Measurements from ENCODE around the gene FGFR4.

FGFR4 gene

GRCh38 chr5:177099422-177100093 lies 12.8 kb downstream of the FGFR4 start:
- DNase-seq, result no peak

DNA sequence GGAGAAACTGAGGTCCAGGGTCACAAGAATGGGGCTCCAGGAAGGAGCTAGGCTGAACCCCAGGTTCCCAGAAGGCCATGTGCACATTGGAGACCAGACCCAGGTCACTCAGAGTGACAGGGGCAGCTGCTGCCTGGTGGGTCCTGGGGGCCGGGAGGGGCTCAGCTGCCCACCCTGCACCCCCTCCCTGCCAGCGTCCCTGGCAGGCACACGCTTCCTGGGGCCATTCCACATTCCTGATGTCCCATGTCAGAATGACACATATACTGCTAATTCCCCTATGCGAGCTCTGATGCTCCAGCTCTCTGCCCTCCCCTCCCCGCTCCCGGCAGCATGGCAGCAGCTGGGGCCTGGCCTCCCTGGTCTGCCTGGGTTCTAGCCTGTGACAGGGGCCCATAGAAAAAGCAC lies 14.0 kb downstream of the FGFR4 start:
- DNase-seq, result no peak

- DNase-seq, result no peak
These were observed 17.0 kb downstream of the FGFR4 start for GRCh38 chr5:177103523-177104253.

GRCh38 chr5:177105691-177106476 lies 19.2 kb downstream of the FGFR4 start:
- DNase-seq, result no peak

GRCh38 chr5:177107159-177107558 lies 20.4 kb downstream of the FGFR4 start:
- no peak for DNase-seq

DNA sequence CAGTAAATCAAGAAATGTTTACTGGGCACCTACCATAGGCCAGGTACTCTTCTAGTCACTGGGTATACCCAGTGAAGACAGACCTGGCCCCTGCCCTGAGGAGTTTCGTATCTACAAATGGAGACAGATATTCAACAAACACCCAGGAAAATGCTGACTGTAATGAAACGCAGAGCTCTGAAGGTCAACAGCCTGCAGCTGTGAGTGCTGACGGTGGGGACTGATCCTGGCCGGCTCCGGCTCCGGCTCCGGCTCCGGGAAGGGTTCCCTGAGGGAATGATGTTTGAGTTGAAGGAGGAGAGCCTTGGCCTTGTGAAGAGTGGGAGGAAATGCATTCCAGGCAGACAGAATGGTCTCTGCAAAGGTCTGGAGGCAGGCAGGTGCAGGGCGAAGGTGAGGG lies 23.1 kb downstream of the FGFR4 start:
- no peak for DNase-seq

DNA sequence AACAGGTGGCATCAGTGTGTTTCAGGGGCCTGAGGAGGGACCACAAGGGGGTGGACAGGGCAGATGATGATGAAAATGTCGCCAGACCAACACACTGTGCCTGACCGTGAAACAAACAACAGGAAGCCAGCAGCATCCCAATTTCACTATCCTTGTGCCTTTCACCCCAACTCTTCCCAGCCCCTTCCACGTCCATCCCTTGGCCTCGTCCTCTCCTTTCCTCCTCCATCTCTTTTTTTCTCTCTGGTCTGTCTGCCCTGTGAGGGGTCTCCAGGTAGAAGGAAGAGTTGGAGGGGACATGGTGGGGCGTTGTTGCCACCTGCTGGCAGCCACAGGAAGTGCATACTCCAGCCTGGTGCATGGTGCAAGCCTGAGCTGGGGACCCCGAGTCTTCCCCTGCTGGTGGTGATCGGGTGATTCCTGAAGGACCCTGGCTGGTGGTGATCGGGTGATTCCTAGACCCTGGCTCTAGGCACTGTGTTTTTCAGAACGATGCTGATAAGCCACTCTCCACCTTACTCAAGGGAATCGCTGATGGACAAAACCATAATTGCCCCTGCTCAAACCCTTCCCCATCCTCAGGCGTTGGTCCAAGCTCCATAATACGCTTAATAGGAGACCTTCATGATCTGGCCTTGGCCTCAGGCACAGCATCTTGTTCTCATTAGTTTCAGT lies 25.1 kb downstream of the FGFR4 start:
- peak in 41 of 56 donors; percentile 9 to 81 (median 31) for DNase-seq

GRCh38 chr5:177112589-177113220 lies 26.0 kb downstream of the FGFR4 start:
- no peak for DNase-seq

DNA sequence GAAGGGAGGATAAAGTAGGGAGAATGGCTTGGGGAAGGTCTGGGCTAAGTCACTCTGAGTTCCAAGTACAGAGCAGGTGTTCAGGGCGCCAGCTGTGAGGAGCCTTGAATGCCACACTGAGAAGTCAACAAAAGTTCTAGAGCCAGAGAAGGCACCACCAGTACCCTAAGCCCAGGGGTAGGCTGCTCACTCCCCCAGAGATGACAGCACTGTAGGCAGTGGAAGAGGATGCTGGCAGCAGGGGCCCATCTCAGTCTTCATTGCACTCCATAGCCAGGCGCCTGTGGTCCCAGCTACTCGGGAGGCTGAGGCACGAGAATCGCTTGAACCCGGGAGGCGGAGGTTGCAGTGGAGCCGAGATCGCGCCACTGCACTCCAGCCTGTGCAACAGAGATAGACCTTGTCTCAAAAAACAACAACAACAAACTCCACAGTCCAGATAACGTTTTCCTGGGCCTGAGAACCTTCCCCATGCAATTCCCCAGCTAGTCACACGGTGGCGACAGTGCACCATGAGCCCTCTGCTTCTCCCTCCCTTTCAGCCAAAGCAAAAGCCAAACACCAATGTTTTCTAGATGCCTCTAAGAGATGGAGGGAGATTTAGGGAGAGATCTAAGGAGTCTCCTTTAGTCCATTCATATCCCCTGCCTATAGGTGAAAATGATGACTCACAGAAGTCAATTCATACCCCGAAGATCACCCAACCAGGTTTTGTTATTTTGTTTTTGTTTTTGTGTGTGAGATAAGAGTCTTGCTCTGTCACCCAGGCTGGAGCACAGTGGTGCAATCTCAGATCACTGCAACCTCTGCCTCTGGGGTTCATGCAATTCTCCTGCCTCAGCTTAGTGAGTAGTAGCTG lies 27.1 kb downstream of the FGFR4 start:
- DNase-seq, result peak in 49 of 56 donors; percentile 9 to 90 (median 53)

DNA sequence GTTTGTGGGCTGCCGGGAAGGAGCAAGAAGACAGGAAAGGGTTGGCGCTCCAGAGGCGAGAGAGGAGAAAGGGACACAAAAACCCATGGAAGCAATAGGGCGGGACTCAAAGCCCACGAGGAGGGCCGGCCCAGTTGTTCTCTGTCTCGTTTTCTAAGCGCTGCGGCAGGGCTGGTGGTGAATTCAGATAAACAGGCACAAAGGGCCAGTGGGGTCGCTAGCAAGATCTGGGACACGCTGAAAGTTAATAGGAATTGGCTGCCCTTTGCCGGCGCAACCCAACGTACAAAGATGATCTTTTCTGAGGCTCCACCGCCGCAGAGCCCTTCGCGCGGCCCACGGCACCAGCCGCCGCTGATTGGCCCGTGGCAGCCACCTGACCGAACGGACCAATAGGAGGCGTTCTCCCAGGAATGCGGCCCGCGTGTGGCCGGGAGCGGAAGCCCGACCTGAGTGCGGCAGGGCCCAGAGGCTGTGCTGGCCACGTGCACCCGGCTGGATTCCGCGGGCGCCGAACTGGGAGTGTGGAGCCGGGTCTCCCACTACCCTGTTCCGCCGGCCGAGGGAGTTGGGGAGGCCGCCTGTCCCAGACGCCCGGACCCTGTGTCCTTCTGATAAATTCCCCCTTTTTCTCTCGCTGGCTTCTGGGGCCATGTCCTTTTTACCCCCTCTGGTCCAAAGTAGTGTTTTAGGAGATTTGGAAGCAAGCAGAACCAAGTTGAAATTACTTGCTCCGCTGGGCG lies 30.1 kb downstream of the FGFR4 start:
- peak in 55 of 56 donors; percentile 49 to 92 (median 82) for DNase-seq

- DNase-seq, result no peak
These were observed 30.8 kb downstream of the FGFR4 start for GRCh38 chr5:177117441-177118045.

DNA sequence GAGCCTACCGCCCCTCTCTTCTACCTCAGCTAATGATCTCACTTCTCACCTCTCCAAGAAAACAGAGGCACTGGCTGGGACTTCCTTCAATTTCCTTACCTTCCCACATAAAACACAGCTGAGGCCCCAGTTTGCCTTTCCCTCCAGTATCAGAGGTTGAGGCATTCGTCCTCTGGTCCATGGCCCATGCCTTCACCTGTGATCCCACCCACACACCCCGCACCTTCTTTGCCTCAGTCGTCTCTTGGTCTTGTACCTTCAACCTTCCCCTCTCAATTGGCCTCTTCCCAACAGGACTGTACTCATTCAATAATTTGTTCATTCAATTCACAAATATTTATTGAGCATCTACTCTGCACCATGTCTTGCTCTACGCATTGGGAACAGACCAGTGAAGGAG lies 35.9 kb downstream of the FGFR4 start:
- DNase-seq, result no peak

DNA sequence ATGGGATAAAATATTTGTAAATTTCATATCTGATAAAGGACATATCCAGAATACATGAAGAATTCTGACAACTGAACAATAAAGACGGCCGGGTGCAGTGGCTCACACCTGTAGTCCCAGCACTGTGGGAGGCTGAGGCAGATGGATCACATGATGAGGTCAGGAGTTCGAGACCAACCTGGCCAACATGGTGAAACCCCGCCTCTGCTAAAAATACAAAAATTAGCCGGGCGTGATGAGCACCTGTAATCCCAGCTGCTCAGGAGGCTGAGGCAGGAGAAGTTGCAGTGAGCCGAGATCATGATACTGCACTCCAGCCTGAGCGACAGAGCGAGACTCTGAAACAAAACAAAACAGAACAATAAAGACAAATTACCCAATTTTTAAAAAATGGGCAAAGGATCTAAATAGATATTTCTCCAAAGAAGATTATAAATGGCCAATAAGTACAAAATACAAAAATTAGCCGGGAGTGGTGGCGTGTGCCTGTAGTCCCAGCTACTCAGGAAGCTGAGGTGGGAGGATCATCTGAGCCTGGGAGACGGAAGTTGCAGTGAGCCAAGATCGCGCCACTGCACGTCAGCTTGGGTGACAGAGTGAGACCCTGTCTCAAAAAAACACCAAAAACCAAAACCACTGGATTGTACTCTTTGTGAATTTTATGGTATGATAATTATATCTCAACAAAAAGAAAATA lies 37.2 kb downstream of the FGFR4 start:
- DNase-seq, result no peak

DNA sequence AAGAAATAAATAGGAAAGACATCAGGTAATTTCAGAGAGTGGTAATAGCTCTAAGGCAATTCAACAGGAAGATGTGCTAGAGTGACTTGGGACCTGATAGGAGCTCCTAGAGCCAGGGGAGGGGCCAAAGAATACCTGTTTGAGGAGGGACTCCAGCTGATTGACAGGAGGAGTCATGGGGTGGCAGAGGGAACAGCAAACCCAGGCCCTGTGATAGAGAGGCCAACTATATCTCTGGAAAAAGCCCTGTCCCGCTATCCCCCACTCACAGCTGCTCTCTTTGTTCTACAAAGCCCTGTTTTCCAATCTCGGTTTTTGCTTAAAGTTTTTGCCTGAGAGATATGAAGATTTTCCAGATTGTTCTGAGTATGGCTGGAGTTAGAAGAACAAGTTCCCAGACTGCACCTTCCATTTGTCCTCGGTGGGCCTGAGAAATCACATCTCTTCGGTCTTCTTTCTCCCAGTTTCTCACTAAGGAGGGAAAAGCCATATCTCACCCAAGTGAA lies 37.8 kb downstream of the FGFR4 start:
- DNase-seq, result no peak

DNA sequence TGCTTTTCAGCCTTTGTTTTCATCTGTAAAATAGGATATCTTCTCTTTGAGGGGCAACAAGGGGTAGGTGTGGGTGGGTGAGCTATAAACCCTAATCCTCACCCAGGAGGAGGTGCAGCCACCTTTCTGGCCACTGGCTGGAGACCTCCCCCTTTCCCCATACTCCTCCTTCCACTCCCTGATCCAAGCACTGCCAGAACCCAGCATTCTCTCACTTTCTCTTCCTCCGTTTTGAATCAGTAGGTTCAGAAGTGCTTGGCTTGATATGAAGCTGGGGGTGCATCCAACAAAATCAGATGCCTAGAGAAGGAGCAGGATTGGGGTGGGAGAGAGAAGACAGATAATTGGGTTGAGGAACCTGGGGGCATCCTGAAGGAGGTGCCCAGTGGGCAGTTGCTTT lies 40.1 kb downstream of the FGFR4 start:
- DNase-seq, result no peak

DNA sequence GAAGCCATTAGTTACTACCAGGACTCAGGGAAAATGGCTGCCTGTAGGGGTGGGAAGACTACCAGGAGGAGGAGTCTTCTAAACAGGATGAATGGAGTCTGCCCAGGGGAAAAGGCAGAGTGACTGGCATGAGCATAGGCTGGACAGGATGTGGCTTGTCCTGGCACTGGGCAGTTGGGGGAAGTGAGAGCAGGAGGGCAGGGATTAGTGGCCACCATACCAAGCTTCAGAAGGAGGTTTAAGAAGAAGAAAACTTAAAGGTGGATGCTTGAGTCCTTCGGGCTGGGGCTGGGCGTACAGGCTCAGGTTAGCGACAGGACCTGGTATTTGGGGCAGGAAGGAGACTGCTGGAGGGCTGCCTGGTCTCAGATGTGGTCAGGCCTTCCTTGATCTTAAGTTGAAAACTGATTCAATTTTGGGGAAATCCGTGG lies 41.9 kb downstream of the FGFR4 start:
- DNase-seq, result peak in 2 of 56 donors; percentile 23 to 34

- no peak for DNase-seq
These were observed 43.7 kb downstream of the FGFR4 start for GRCh38 chr5:177130211-177131018.
